Activated CD8-positive, alpha-beta T cell treated with anti-CD3 and anti-CD28 coated beads for 36 hours (primary cell): ENCODE measurements around the gene CBX6. TPM values are rescaled to one million over a fixed set of nuclear protein-coding genes. Genes with fewer than 3 reads are reported as not detected.

Experiments used
- ATAC-seq: fragments of 200-7000 bp; cut with Tn5 transposase; one replicate; pipeline ENCODE4 v1.10.0; 2021; ENCODE audit warnings: mild to moderate bottlenecking, moderate library complexity
- CTCF ChIA-PET: fragments of 350-600 bp; sonication (Branson Sonifier 250); formaldehyde crosslinking; loops from one replicate; lab custom pipeline; 2021; ENCODE audit warnings: antibody characterized with exemption; lab: Charles Lee
- POLR2A ChIA-PET: fragments of 350-600 bp; sonication (Branson Sonifier 250); formaldehyde crosslinking; loops from one replicate; lab custom pipeline; 2021; ENCODE audit warnings: antibody characterized with exemption; lab: Charles Lee
- DNase-seq: peaks from one replicate; pipeline ENCODE4 v3.0.0-alpha.2; 2020
- H3K27ac Mint-ChIP-seq: one replicate; pipeline ENCODE4 v1.8.0; 2021; ENCODE audit warnings: mild to moderate bottlenecking, mixed read lengths
- H3K27me3 Mint-ChIP-seq: one replicate; pipeline ENCODE4 v1.8.0; 2021; ENCODE audit warnings: mixed read lengths
- H3K36me3 Mint-ChIP-seq: one replicate; pipeline ENCODE4 v1.8.0; 2021; ENCODE audit warnings: low read depth, mixed read lengths
- H3K4me1 Mint-ChIP-seq: one replicate; pipeline ENCODE4 v1.8.0; 2021; ENCODE audit warnings: low read depth, mixed read lengths
- H3K4me3 Mint-ChIP-seq: one replicate; pipeline ENCODE4 v1.8.0; 2021; ENCODE audit warnings: mild to moderate bottlenecking, moderate library complexity, mixed read lengths
- H3K9me3 Mint-ChIP-seq: one replicate; pipeline ENCODE4 v1.8.0; 2021; ENCODE audit warnings: mixed read lengths
- intact Hi-C: fragments of 100-400 bp; cut with micrococcal nuclease; formaldehyde crosslinking; loops from one replicate; pipeline ENCODE4 v1.10.0; 2022
- total RNA-seq, 2 experiments: library from RNA; stranded (reverse); gene quantifications; one replicate each; pipeline ENCODE4 v1.2.3, GENCODE V29; 2021
- TF ChIP-seq, protein P1 (sequence below): fragments of 200-600 bp; IDR thresholded peaks from one replicate; pipeline ENCODE4 v1.8.0; 2022; ENCODE audit warnings: antibody characterized with exemption, mild to moderate bottlenecking

Gene CBX6
- total RNA-seq, 2 experiments from 2014 or later, result 97.7 to 99.4 TPM

DNA sequence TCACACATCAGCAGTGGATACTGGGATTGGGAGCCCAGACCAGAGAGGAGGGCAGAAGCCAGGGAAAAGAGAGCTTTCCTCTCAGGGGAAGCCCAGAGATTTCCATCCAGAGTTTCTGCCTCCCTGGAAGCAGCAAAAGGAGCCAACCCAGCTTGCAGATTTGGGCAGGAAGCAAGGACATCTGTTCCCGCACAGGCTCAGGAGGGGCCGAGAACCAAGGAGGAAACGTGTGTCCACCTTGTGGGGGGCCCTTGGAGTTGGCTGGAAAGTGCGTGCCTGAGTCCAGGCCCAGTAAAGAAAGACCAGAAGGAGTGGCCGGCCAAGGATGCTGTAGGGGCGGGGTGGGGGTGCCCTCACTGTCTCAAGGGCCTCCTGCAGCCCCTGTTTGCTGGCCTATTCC is 22.2 kb downstream of the CBX6 start:
- ChIA-PET POLR2A (interaction anchor here (0.7 to 1.0 kb wide), 2 partner anchors 14 to 25 kb away, joined by 3 read pairs; no protein-coding TSS in a partner anchor), CTCF (interaction anchor here (13.2 kb wide), 1 partner anchor 21 kb away, joined by 85 read pairs; the partner anchor contains the start of gene CBX6)
- no peak overlapping the region for H3K27ac Mint-ChIP-seq
- TF ChIP-seq, protein P1, sequence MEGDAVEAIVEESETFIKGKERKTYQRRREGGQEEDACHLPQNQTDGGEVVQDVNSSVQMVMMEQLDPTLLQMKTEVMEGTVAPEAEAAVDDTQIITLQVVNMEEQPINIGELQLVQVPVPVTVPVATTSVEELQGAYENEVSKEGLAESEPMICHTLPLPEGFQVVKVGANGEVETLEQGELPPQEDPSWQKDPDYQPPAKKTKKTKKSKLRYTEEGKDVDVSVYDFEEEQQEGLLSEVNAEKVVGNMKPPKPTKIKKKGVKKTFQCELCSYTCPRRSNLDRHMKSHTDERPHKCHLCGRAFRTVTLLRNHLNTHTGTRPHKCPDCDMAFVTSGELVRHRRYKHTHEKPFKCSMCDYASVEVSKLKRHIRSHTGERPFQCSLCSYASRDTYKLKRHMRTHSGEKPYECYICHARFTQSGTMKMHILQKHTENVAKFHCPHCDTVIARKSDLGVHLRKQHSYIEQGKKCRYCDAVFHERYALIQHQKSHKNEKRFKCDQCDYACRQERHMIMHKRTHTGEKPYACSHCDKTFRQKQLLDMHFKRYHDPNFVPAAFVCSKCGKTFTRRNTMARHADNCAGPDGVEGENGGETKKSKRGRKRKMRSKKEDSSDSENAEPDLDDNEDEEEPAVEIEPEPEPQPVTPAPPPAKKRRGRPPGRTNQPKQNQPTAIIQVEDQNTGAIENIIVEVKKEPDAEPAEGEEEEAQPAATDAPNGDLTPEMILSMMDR, result no peak
- no peaks in the 10 kb centered on the region for H3K4me1 Mint-ChIP-seq
- H3K9me3 Mint-ChIP-seq, result no peaks in the 10 kb centered on the region
- peaks cover 11% of the 10 kb centered on the region for H3K27me3 Mint-ChIP-seq
- no peak overlapping the region for H3K4me3 Mint-ChIP-seq
- DNase-seq, result no peak
- no peaks in the 10 kb centered on the region for H3K36me3 Mint-ChIP-seq
- no peak for ATAC-seq
- intact Hi-C loops, result no loop called here

DNA sequence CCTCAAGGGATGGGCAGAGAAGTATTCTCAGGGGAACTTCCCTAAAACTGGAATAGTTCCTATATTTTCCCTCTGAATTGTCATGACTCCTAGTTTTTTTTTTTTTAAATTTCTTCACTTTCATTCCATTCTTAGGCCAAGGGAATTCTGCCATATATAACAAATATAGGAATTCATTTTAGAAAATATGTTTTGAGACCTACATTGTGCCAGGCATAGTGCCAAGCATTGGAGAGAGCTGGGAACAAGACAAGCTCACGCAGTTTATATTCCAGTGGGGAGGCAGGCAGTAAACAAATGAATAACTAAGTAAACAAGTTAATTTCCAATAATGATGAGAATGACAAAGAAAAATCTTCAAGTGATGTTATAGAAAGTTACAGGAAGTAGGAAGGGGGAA is 25.6 kb downstream of the CBX6 start:
- DNase-seq, result no peak
- H3K4me3 Mint-ChIP-seq, result no peak overlapping the region
- ATAC-seq, result no peak
- ChIA-PET POLR2A (interaction anchor here (2.5 kb wide), 1 partner anchor 14 kb away, joined by 10 read pairs; no protein-coding TSS in a partner anchor), CTCF (interaction anchor here (1.1 to 1.8 kb wide), 2 partner anchors 23 to 77 kb away, joined by 3 to 5 read pairs; no protein-coding TSS in a partner anchor)
- no peaks in the 10 kb centered on the region for H3K9me3 Mint-ChIP-seq
- H3K4me1 Mint-ChIP-seq, result peaks cover 10% of the 10 kb centered on the region
- intact Hi-C loops, result no loop called here
- no peak overlapping the region for H3K27ac Mint-ChIP-seq
- TF ChIP-seq, protein P1, result no peak
- H3K27me3 Mint-ChIP-seq, result peaks cover 21% of the 10 kb centered on the region
- H3K36me3 Mint-ChIP-seq, result no peaks in the 10 kb centered on the region

DNA sequence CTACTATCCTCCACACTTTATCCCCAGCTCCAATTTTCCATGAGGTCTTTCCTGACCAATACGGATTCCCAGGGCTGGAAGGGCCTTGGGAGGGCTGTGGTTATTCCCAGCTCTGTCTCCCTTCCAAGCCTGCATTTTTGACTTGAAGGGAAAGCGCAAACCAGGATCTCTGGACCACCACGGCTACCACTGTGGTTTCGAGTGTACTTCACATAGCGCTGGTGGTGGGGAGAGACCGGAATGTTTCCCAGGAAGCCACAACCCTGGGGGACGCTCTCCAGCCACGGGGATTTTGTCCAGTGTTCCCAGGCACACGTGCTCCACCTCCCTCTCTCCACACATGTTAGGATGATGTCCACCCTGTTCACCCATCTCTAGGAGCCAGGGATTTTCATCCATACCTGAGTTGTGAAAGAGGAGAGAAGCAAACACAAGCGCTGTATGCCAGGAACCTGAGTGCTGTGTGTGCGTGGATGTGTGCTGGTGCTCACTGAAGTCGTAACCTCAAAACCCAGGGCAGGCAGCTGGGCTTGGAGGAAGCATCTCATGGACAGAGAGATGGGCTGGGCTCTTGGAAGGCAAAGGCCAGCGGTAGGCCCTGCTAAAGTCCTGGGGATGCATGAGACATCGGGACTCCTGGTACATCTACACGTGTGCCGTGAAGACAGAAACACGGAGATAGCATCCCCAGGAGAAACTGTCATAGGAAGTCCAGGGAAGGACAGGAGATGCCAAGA is 26.8 kb downstream of the CBX6 start:
- ChIA-PET POLR2A (interaction anchor here (1.1 to 1.8 kb wide), 3 partner anchors 9 to 18 kb away, joined by 3 to 5 read pairs (median 4); no protein-coding TSS in a partner anchor), CTCF (interaction anchor here (0.9 to 1.8 kb wide), 4 partner anchors 25 to 120 kb away, joined by 3 to 6 read pairs (median 4); no protein-coding TSS in a partner anchor)
- no peak for ATAC-seq
- Mint-ChIP-seq H3K27ac (no peak overlapping the region), H3K4me3 (peak overlapping the region; percentile 15), H3K4me1 (peaks cover 10% of the 10 kb centered on the region), H3K36me3 (no peaks in the 10 kb centered on the region), H3K9me3 (no peaks in the 10 kb centered on the region), H3K27me3 (peaks cover 21% of the 10 kb centered on the region)
- intact Hi-C loops, result no loop called here
- DNase-seq, result no peak
- TF ChIP-seq, protein P1, result no peak

DNA sequence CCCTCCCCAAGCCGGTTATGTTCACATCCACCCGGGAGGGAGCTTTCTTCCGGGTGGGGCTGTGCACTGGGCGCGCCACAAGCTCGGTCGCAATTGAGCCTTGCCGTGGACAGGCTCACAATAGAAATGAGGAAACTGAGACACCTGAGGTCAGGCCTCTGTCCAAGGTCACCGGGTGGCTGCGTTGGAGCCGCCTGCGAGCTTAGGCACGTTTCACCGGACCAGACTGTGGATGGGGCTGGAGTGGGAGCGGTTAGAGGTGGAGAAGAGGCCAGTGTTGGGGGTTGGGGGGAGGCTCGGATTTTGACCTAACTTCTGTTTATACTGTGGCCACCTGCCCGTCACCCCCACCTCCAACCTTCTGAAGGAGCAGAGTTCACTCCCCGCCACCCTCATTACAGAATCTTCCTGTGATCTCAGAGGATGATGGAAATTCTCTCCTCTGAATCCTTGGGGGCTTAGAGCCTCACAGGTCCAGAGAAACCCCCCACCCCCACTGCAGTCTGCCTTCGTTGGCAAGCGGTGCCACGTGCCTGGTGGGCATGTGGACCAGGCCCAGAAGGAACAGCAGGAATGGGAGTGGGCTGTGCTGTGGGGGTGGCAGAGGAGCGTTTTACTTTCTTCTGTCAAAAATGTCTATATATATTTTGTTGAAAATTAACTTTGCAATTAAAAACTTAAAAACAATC is 27.6 kb downstream of the CBX6 start:
- Mint-ChIP-seq H3K27me3 (peaks cover 21% of the 10 kb centered on the region), H3K36me3 (no peaks in the 10 kb centered on the region), H3K4me3 (peak overlapping the region; percentile 32), H3K4me1 (peaks cover 10% of the 10 kb centered on the region), H3K9me3 (no peaks in the 10 kb centered on the region), H3K27ac (no peak overlapping the region)
- ChIA-PET POLR2A (interaction anchor here (0.6 to 1.8 kb wide), 6 partner anchors 9 to 19 kb away, joined by 3 to 5 read pairs (median 4); no protein-coding TSS in a partner anchor), CTCF (interaction anchor here (0.9 to 2.4 kb wide), 8 partner anchors 12 to 119 kb away, joined by 3 to 18 read pairs (median 5); no protein-coding TSS in a partner anchor)
- DNase-seq (no peak), ATAC-seq (no peak)
- intact Hi-C loops, result no loop called here
- TF ChIP-seq, protein P1, result no peak
